GM12878 (cell line): ENCODE measurements around the gene PCBP1.

Source experiments
- CTCF ChIP-seq, 3 experiments: IDR thresholded peaks in 2 of 3; conservative IDR thresholded peaks in 1 of 3; 2 replicates each; pipeline ENCODE4 v1.5.1; 2011; ENCODE audit warnings: low read depth in 3 of 3, low read length in 3 of 3, mild to moderate bottlenecking in 3 of 3, control low read depth in 2 of 3, moderate library complexity in 2 of 3, inconsistent platforms in 1 of 3, mixed read lengths in 1 of 3; ENCODE audit not compliant: control insufficient read depth in 2 of 3, insufficient read depth in 1 of 3; ENCODE audit errors: extremely low read depth in 1 of 3
- EP300 ChIP-seq, 2 experiments: fragments of 150-350 bp in 1 of 2; IDR thresholded peaks; 2 replicates each; pipeline ENCODE4 v1.6.1; 2011 to 2012; ENCODE audit warnings: low read depth in 2 of 2, low read length in 2 of 2, borderline replicate concordance in 1 of 2, improper control_type of control experiment in 1 of 2, inconsistent platforms in 1 of 2; ENCODE audit not compliant: control insufficient read depth in 1 of 2
- HDAC6 ChIP-seq: fragments of 200-600 bp; sonication (generic); IDR thresholded peaks from one replicate; pipeline ENCODE4 v1.8.0; 2017; ENCODE audit warnings: antibody characterized with exemption; ENCODE audit not compliant: unreplicated experiment
- JUND ChIP-seq: IDR thresholded peaks from 2 replicates; pipeline ENCODE4 v1.6.1; 2012; ENCODE audit warnings: low read depth, mild to moderate bottlenecking, low read length, improper control_type of control experiment, moderate library complexity
- NRF1 ChIP-seq: conservative IDR thresholded peaks from 2 replicates; pipeline ENCODE4 v1.6.1; 2011; ENCODE audit warnings: mild to moderate bottlenecking, low read depth, low read length, improper control_type of control experiment
- PBX3 ChIP-seq: IDR thresholded peaks from 2 replicates; pipeline ENCODE4 v1.6.1; 2011; ENCODE audit warnings: mild to moderate bottlenecking, low read depth, low read length, moderate library complexity; ENCODE audit not compliant: insufficient replicate concordance
- POLR2AphosphoS5 ChIP-seq: IDR thresholded peaks from 2 replicates; pipeline ENCODE4 v1.6.1; 2011; ENCODE audit warnings: mild to moderate bottlenecking, low read length, inconsistent platforms
- SUPT20H ChIP-seq: IDR thresholded peaks from 2 replicates; pipeline ENCODE4 v1.6.1; 2011; ENCODE audit warnings: low read depth, mild to moderate bottlenecking, low read length, moderate library complexity, borderline replicate concordance; ENCODE audit not compliant: control insufficient read depth

- no peak for TF ChIP-seq POLR2AphosphoS5
- no peak for TF ChIP-seq CTCF (IDR thresholded peaks at IDR 0.05 in 2 of 3, conservative IDR thresholded peaks at IDR 0.05 in 1 of 3; ENCODE audit: control insufficient read depth in 2 of 3, extremely low read depth in 1 of 3, insufficient read depth in 1 of 3, low read depth in 3 of 3, low read length in 3 of 3)
- TF ChIP-seq SUPT20H = no peak
- no peak for TF ChIP-seq PBX3
- TF ChIP-seq NRF1 = no peak
- TF ChIP-seq JUND = no peak
- TF ChIP-seq EP300 (IDR thresholded peaks at IDR 0.05; ENCODE audit: borderline replicate concordance in 1 of 2, control insufficient read depth in 1 of 2, low read depth in 2 of 2, low read length in 2 of 2) = no peak
- TF ChIP-seq HDAC6 = no peak
Measured at GRCh38 chr2:70041663-70042062, 45.6 kb upstream of the PCBP1 start.
